ENCODE measurements around the gene PRKCA.

The PRKCA gene

DNA sequence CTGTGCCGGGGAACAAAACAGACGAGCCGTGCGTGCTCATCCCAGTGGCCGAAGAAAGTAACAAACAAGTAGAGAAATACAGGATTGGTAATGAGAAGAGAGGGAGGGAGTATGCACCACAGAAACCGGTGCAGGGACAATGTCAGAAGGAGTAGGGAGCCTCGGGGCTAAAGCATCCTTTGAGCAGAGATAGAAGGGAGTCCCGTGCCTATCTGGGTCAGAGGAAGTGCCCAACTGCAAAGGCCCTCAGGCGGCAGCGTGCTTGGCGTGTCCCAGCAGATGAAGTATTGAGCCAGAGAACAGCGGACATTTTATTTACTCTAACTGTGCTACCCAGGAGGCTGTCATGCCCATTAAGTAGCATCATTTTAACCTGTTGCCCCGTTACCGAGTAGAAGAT lies 417.6 kb downstream of the PRKCA start:
- H3K9me3 ChIP-seq (ENCODE audit: insufficient read depth, low read depth, low read length), result no peaks in the 10 kb centered on the region
- no peaks in the 10 kb centered on the region for H3K4me1 ChIP-seq (ENCODE audit: insufficient read depth, low read length, poor library complexity, severe bottlenecking)
- H3K9me2 ChIP-seq (replicated peaks; ENCODE audit: low read depth, low read length), result no peaks in the 10 kb centered on the region
- H3K36me3 ChIP-seq (ENCODE audit: insufficient read depth, low read length), result no peaks in the 10 kb centered on the region
- no peaks in the 10 kb centered on the region for H3K79me2 ChIP-seq (ENCODE audit: insufficient read depth, low read length)
- no peak for TF ChIP-seq EZH2phosphoT487 (IDR thresholded peaks at IDR 0.05; ENCODE audit: borderline replicate concordance)
- TF ChIP-seq, protein P1, sequence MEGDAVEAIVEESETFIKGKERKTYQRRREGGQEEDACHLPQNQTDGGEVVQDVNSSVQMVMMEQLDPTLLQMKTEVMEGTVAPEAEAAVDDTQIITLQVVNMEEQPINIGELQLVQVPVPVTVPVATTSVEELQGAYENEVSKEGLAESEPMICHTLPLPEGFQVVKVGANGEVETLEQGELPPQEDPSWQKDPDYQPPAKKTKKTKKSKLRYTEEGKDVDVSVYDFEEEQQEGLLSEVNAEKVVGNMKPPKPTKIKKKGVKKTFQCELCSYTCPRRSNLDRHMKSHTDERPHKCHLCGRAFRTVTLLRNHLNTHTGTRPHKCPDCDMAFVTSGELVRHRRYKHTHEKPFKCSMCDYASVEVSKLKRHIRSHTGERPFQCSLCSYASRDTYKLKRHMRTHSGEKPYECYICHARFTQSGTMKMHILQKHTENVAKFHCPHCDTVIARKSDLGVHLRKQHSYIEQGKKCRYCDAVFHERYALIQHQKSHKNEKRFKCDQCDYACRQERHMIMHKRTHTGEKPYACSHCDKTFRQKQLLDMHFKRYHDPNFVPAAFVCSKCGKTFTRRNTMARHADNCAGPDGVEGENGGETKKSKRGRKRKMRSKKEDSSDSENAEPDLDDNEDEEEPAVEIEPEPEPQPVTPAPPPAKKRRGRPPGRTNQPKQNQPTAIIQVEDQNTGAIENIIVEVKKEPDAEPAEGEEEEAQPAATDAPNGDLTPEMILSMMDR (conservative IDR thresholded peaks at IDR 0.05; ENCODE audit: low read length), result no peak
- H3K4me3 ChIP-seq (ENCODE audit: low read length, poor library complexity, severe bottlenecking), result no peak overlapping the region
- H2AFZ ChIP-seq (ENCODE audit: low read length), result no peak overlapping the region
- H4K20me1 ChIP-seq (ENCODE audit: insufficient read depth, low read length, poor library complexity, severe bottlenecking), result no peaks in the 10 kb centered on the region
- no peak overlapping the region for H3K9ac ChIP-seq (ENCODE audit: low read depth, low read length, poor library complexity, severe bottlenecking)
- no peaks in the 10 kb centered on the region for H3K27me3 ChIP-seq (ENCODE audit: insufficient read depth, low read length, poor library complexity, severe bottlenecking)
- no peak overlapping the region for H3K4me2 ChIP-seq (ENCODE audit: low read depth, low read length, poor library complexity, severe bottlenecking)
- no peaks in the 10 kb centered on the region for H3F3A ChIP-seq (ENCODE audit: low read depth)

DNA sequence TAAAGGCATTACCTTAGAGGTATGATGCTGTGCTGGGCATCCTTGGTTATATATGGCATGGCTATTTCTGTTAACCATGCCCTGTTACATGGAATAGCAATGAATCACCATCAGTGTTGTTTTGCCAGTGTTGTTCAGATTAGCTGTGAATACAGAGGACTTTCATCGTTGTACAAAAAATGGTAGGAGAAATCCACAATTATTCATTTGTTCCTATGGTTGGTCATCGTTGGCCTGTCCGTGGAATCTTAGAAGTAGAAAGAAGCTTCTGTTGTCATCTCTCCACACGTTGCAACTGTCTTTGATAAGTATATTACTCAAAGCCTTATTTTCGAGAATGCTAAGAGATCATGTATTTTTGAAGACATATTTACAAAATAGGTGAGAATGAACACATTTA lies 418.2 kb downstream of the PRKCA start:
- TF ChIP-seq, protein P1 (conservative IDR thresholded peaks at IDR 0.05; ENCODE audit: low read length), result no peak
- no peak for TF ChIP-seq EZH2phosphoT487 (IDR thresholded peaks at IDR 0.05; ENCODE audit: borderline replicate concordance)
- Histone ChIP-seq H3K4me2 (ENCODE audit: low read depth, low read length, poor library complexity, severe bottlenecking) (no peak overlapping the region), H3K9me3 (ENCODE audit: insufficient read depth, low read depth, low read length) (no peaks in the 10 kb centered on the region), H3F3A (ENCODE audit: low read depth) (no peaks in the 10 kb centered on the region), H2AFZ (ENCODE audit: low read length) (no peak overlapping the region), H4K20me1 (ENCODE audit: insufficient read depth, low read length, poor library complexity, severe bottlenecking) (no peaks in the 10 kb centered on the region), H3K36me3 (ENCODE audit: insufficient read depth, low read length) (no peaks in the 10 kb centered on the region), H3K27me3 (ENCODE audit: insufficient read depth, low read length, poor library complexity, severe bottlenecking) (no peaks in the 10 kb centered on the region), H3K9ac (ENCODE audit: low read depth, low read length, poor library complexity, severe bottlenecking) (no peak overlapping the region), H3K4me3 (ENCODE audit: low read length, poor library complexity, severe bottlenecking) (no peak overlapping the region), H3K4me1 (ENCODE audit: insufficient read depth, low read length, poor library complexity, severe bottlenecking) (no peaks in the 10 kb centered on the region), H3K79me2 (ENCODE audit: insufficient read depth, low read length) (no peaks in the 10 kb centered on the region), H3K9me2 (replicated peaks; ENCODE audit: low read depth, low read length) (no peaks in the 10 kb centered on the region)

DNA sequence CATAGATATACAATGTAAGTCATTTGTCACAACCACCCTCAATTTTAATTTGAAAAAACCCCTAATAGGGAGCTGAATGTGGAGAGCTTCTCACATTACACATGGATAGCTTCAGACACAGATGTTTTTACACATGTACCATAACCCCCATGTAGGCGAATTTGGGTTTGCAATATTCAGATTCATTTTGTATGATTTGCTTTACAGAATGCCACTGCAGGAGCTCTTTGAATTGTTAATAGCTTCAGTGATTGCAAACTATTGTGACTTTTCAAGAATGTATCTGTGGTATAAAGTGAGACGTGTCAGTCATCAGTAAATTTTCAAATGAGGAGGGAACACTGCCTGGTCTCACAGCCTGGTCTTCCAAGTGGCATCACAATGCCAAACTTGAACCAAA lies 419.9 kb downstream of the PRKCA start:
- Histone ChIP-seq H3K9ac (ENCODE audit: low read depth, low read length, poor library complexity, severe bottlenecking) (no peak overlapping the region), H3K27me3 (ENCODE audit: insufficient read depth, low read length, poor library complexity, severe bottlenecking) (no peaks in the 10 kb centered on the region), H3K4me1 (ENCODE audit: insufficient read depth, low read length, poor library complexity, severe bottlenecking) (no peaks in the 10 kb centered on the region), H3K4me3 (ENCODE audit: low read length, poor library complexity, severe bottlenecking) (no peak overlapping the region), H2AFZ (ENCODE audit: low read length) (no peak overlapping the region), H4K20me1 (ENCODE audit: insufficient read depth, low read length, poor library complexity, severe bottlenecking) (no peaks in the 10 kb centered on the region), H3K9me2 (replicated peaks; ENCODE audit: low read depth, low read length) (no peaks in the 10 kb centered on the region), H3K4me2 (ENCODE audit: low read depth, low read length, poor library complexity, severe bottlenecking) (no peak overlapping the region), H3F3A (ENCODE audit: low read depth) (no peaks in the 10 kb centered on the region), H3K36me3 (ENCODE audit: insufficient read depth, low read length) (no peaks in the 10 kb centered on the region), H3K79me2 (ENCODE audit: insufficient read depth, low read length) (no peaks in the 10 kb centered on the region), H3K9me3 (ENCODE audit: insufficient read depth, low read depth, low read length) (no peaks in the 10 kb centered on the region)
- TF ChIP-seq, protein P1 (conservative IDR thresholded peaks at IDR 0.05; ENCODE audit: low read length), result no peak
- TF ChIP-seq EZH2phosphoT487 (IDR thresholded peaks at IDR 0.05; ENCODE audit: borderline replicate concordance), result no peak
